GM18951 (cell line): ENCODE measurements around the gene C4orf51.
"Not testable (repeated sequence)": the region's sequence is repeated elsewhere in the genome, so short reads cannot be mapped to it uniquely, and the experiment has no call there.

Experiments
- POLR2A ChIP-seq: IDR thresholded peaks from 4 replicates; pipeline ENCODE4 v1.6.1; 2011; ENCODE audit warnings: mild to moderate bottlenecking; ENCODE audit not compliant: insufficient read length, insufficient read depth; ENCODE audit errors: extremely low read depth
- in situ Hi-C: fragments of 300-500 bp; cut with MboI; formaldehyde crosslinking; loops from one replicate; pipeline ENCODE4 v1.12.0; 2022; ENCODE audit warnings: low sequenced_read_pairs, mixed read lengths, inconsistent platforms; ENCODE audit not compliant: unreplicated experiment

C4orf51 gene

DNA sequence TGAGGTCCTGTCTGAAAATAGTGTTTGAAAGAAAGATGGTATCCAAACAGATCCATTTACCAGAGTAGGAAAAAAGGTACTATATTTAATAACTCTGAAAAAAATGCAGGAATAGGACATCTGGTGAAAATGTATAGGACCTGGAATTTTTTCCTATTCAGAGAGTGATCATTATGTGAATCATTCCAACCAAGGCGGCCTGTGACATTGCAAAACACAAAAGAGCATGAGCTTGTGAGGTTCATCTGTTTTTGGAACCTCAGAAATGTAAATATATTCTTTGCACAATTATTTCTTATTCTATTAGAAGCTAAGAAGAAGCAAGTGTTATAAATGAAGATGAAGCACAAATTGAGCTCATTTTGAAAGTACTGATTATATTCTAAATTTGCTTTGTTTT lies 2.0 kb downstream of the C4orf51 start:
- in situ Hi-C loops: no loop called here
- TF ChIP-seq POLR2A: no peak

DNA sequence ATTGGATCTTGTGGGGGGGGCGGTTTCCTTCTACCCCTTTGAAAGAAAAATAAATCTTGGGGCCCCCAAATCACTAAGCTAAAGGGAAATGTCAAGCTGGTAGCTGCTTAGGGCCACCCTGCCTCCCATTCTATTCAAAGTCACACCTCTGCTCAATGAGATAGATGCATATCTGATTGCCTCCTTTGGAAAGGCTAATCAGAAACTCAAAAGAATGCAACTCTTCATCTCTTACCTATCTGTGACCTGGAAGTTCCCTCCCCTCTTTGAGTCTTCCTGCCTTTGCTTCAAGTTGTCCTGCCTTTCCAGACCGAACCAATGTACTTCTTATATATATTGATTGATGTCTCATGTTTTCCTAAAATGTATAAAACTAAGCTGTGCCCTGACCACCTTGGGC lies 7.0 kb downstream of the C4orf51 start:
- no peak for TF ChIP-seq POLR2A
- in situ Hi-C loops: no loop called here

DNA sequence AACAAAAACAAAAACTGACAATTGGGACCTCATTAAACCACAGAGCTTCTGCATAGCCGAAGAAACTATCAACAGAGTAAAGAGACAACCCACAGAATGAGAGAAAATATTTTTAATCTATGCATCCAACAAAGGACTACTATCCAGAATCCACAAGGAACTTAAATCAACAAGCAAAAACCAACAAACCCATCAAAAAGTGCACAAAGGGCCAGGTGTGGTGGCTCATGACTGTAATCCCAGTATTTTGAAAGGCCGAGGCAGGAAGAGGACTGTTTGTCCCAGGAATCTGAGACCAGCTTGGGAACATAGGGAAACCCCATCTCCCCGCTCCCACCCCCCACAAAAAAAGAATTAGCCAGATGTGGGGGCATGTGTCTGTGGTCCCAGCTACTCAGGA lies 10.7 kb downstream of the C4orf51 start:
- in situ Hi-C loops: no loop called here
- no peak for TF ChIP-seq POLR2A

DNA sequence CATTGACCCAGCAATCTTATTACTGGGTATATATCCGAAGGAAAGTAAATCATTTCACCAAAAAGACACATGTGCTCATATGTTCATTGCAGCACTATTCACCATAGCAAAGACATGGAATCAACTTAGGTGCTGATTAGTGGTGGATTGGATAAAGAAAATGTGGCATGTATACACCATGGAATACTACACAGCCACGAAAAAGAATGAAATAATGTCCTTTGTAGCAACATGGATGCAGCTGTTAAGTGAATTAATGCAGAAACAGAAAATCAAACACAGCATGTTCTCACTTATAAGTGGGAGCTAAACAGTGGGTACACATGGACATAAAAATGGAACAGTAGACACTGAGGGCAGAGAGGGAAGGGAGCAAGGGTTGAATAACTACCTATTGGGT lies 11.5 kb downstream of the C4orf51 start:
- in situ Hi-C loops: not testable (repeated sequence)

DNA sequence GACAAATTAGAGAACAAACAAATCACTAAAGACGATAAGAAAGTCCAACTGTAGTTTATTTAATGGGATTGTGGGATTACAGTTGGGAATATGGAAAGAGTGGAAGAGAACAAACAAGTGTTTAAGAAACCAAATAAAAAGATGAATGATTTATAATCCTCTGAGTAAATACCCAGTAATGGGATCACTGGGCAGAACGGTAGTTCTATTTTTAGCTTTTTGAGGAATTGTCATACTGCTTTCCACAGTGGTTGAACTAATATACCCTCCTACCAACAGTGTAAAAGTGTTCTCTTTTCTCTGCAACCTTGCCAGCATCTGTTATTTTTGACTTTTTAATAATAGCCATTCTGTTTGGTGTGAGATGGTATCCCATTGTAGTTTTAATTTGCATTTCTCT lies 15.0 kb downstream of the C4orf51 start:
- in situ Hi-C loops: no loop called here
- no peak for TF ChIP-seq POLR2A

DNA sequence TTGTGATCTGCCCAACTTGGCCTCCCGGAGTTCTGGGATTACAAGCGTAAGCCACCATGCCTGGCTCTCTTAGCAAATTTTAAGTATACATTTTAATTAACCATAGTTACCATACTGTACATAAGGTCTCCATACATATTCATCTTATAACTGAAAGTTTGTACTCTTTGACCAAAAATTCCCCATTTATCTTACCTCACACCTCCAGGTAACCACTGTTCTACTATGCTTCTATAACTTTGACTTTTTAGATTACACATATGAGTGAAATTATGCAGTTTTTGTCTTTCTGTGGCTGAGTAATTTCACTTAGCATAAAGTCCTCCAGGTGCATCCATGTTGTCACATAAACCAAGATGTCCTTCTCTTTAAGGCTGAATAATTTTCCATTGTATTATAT lies 17.4 kb downstream of the C4orf51 start:
- in situ Hi-C loops: no loop called here
- no peak for TF ChIP-seq POLR2A

DNA sequence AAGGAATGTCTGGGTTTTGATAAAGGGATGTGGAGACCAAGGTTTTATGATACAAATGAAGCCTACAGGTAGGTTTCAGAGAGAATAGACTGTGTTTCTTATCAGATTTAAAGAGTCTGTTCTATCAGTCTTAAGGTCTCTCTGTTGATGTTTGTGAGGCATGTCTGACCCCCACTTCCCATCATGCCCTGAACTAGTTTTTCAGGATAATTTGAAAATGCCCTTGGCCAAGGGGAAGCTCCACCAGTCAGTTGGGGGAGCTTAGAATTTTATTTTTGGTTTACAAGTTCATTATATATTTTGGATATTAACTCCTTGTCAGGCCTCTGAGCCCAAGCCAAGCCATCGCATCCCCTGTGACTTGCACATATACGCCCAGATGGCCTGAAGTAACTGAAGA lies 18.6 kb downstream of the C4orf51 start:
- in situ Hi-C loops: no loop called here

DNA sequence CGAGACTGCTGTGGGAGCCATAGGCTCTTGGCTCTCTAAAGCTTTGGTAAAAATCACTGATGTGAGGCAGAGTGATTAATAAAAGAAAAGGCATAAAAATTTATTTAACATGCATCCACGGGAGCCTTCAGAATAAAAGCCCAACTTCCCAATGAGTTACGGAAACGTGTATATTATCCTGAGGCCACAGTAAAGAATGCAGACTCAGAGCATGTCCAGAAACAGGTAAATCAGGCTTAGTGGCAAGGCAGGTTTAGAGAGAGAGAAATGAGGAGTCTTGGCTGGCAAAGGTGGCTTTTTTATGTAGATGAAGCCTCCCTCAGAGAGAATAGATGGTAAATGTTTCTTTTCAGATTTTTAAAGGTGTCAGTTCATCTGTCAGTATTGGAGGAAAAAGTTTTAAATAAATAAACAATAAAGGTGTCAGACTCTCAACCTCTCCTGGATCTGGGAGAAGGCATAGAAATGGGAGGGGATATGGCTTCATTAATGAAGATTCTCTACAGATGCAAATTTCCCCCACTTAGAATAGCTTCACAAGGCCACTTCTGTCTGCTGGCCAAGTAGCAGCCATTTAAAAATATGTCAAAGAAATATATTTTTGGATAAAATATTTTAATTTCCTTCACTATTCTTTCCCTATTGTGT lies 24.0 kb downstream of the C4orf51 start:
- no peak for TF ChIP-seq POLR2A
- in situ Hi-C loops: no loop called here

More for the DNA sequence above, 18.6 kb downstream of the C4orf51 start:
- TF ChIP-seq POLR2A: no peak

DNA sequence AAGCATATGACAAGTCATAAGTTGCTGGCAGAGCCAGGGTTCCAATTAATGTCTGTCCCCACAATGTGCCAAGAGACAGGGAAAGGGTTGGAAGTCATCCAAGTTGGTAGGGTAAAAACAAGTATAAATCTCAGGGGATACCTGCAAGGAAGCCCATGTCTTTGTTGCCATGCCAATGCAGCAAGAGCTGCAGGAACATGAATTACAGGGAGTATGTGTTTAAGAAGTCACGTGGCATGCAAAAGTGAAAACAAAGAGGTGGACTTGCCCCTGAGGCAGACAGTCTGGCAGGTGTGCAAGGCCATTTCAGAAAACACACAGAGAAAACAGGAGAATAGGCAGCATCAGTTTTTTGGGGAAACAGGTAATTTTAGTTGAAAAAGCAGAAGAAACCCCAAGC lies 29.4 kb downstream of the C4orf51 start:
- in situ Hi-C loops: no loop called here

DNA sequence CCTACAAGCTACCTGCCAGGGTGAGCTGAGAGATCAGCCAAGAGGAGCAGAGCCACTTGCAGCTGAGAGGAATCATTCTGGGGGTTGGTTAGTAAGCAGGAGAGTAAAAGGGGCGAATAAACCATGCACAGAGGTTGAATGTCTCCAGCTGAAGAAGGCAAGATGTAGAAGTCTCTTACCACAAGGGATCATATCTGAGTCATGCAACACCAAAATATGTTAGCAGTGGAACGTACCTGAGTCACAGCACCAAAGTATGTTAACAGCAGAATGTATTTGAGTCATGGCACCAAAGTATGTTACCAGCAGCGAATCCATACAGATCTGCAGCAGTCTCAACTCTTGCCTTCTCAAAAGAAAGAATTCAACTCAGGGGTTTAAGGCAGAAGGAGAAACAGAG lies 29.9 kb downstream of the C4orf51 start:
- no peak for TF ChIP-seq POLR2A
- in situ Hi-C loops: no loop called here

More for the DNA sequence above, 29.4 kb downstream of the C4orf51 start:
- TF ChIP-seq POLR2A: no peak

DNA sequence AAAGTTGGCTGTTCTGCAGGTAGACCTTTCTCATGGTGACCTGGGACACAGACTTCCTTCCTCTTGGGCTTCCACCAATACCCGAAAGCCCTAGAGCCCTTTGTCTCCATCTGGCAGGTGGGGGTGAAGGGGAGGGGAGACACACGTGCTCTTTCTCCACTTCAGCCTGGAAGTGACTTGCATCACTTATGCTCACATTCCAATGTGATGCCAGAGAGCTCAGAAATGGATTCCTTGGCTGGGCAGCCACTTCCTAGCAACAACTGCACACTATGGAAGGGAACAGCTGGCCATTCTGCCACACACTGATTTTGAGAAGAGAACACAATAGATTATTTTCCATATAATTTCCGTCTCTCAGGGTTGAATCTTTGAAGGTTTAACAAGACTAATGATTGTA lies 36.3 kb downstream of the C4orf51 start:
- TF ChIP-seq POLR2A: no peak
- in situ Hi-C loops: no loop called here

DNA sequence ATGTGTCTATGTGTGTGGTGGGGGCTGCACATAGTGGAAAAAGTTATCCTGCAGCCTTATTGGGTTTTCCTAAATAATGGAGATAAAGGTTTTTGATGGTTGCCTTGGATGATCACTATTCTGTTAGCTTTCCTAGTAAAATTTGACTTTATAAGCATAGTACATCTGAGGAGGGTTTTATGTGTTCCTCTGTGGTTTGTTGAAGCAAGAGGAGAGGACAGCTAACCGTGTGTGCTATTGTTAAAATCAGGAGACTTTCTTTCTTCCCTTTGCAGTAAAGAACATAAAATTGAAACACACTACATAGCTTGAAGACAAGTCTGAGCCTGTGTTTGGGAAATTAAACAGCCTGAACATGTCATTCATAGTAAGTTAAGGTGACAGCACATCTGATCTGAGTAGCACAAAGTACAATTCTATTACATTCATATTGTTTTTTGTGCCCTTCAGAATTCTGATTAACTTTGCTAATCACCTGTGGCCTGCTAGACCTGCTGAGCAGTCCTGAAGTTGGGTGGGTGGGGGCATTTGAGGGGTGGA lies 36.8 kb downstream of the C4orf51 start:
- in situ Hi-C loops: no loop called here
- TF ChIP-seq POLR2A: no peak

DNA sequence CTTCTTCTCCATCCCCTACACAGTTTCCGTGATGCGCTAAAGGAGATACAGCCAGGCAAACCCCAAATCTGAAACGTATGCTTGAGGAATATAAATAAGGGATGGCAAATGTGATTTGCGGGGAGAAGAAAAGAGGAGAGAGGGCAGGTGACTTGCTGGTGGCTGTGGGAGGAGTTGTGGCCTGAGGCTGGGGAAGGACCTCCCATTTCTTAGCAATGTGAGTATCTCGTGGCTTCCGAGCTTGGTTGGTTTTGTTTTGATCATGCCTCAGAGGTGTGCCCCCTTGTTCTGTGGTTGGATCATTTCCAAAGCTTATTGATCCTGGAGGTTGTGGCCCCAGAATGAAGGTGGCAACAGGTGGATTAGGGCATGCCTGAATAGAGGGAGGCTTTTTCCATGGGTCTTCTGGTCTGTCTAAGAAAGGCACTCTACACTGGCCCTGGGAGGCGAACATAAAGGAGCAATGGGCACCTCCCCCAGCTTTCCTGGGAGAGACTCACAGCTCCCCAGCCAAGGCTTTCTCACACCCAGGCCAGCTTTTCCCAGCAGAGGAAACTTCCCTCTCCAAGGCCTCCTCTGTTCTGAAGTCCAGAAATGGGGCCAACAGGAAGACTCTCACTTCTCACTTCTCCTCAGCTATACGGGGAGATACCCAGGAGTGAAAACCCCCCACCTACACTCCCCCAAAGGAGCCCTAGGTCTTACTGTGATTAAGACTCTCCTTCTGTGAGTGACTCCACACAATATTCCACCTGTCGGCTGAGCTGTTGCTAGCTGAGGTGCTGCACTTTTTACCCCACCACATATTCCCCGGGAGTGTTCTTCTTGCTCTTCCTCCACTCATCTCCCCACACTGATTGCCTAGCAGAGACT lies 40.0 kb downstream of the C4orf51 start:
- TF ChIP-seq POLR2A: no peak
- in situ Hi-C loops: no loop called here

DNA sequence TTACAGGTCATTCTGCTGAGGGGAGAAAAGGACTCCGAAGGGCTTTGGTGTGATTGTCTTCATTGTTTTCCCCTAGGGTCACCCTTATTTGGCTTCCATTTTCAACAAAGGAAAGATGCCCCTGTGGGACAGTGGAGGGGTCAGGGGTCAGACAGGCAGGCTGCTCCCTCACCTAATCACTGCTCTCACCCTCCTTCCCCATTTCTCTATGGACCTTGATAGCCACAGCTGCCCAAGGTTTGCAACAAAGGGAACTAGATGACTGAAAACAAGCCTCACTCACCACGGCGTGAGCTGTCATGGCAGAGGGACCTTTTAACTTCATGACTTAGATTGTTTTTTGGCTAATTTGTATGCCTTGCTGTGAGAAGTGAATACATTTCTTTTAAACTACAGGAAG lies 40.7 kb downstream of the C4orf51 start:
- in situ Hi-C loops: no loop called here
- no peak for TF ChIP-seq POLR2A
